NCI-H748 treated with DMSO at 0.1 percent for 48 hours (cell line): ENCODE measurements around the gene AAR2.

ENCODE experiments used
- DNase-seq: peaks from one replicate; lab custom pipeline; 2025; lab: John Stamatoyannopoulos, UW

The AAR2 gene

GRCh38 chr20:36235892-36236785 lies at the start of gene AAR2:
AAR2 (plus strand) TSS chr20:36236478; CDS start chr20:36239869, 3,391 bp downstream.
- DNase-seq, result peak; percentile 22

- DNase-seq, result no peak
Measured at GRCh38 chr20:36193977-36194712, 42.1 kb upstream of the AAR2 start.

GRCh38 chr20:36196676-36197075 lies 39.6 kb upstream of the AAR2 start:
- no peak for DNase-seq

GRCh38 chr20:36197271-36197670 lies 39.0 kb upstream of the AAR2 start:
- no peak for DNase-seq

GRCh38 chr20:36199345-36200257 lies 36.7 kb upstream of the AAR2 start:
- peak; percentile 60 for DNase-seq

GRCh38 chr20:36200451-36200850 lies 35.8 kb upstream of the AAR2 start:
- DNase-seq, result no peak

GRCh38 chr20:36201198-36201597 lies 35.1 kb upstream of the AAR2 start:
- DNase-seq, result no peak

GRCh38 chr20:36202891-36203338 lies 33.4 kb upstream of the AAR2 start:
- DNase-seq, result peak; percentile 24

GRCh38 chr20:36203861-36204260 lies 32.4 kb upstream of the AAR2 start:
- no peak for DNase-seq

GRCh38 chr20:36205026-36205425 lies 31.3 kb upstream of the AAR2 start:
- no peak for DNase-seq

GRCh38 chr20:36206068-36206467 lies 30.2 kb upstream of the AAR2 start:
- DNase-seq, result no peak

- DNase-seq, result no peak
Measured at GRCh38 chr20:36206641-36207040, 29.6 kb upstream of the AAR2 start.

GRCh38 chr20:36207602-36208001 lies 28.7 kb upstream of the AAR2 start:
- DNase-seq, result no peak

GRCh38 chr20:36208257-36208656 lies 28.0 kb upstream of the AAR2 start:
- no peak for DNase-seq

- DNase-seq, result no peak
Measured at GRCh38 chr20:36210436-36211021, 25.7 kb upstream of the AAR2 start.

GRCh38 chr20:36213362-36213761 lies 22.9 kb upstream of the AAR2 start:
- DNase-seq, result no peak

GRCh38 chr20:36214684-36215256 lies 21.5 kb upstream of the AAR2 start:
- peak; percentile 6 for DNase-seq

- no peak for DNase-seq
Measured at GRCh38 chr20:36215778-36216177, 20.5 kb upstream of the AAR2 start.

GRCh38 chr20:36216314-36217025 lies 19.8 kb upstream of the AAR2 start:
- DNase-seq, result no peak

- no peak for DNase-seq
Measured at GRCh38 chr20:36217226-36217625, 19.1 kb upstream of the AAR2 start.
